Measurements from ENCODE around the gene SEMA3D.
A peak's percentile ranks its signal among the peaks of the same experiment; 100 is the strongest.

DNA sequence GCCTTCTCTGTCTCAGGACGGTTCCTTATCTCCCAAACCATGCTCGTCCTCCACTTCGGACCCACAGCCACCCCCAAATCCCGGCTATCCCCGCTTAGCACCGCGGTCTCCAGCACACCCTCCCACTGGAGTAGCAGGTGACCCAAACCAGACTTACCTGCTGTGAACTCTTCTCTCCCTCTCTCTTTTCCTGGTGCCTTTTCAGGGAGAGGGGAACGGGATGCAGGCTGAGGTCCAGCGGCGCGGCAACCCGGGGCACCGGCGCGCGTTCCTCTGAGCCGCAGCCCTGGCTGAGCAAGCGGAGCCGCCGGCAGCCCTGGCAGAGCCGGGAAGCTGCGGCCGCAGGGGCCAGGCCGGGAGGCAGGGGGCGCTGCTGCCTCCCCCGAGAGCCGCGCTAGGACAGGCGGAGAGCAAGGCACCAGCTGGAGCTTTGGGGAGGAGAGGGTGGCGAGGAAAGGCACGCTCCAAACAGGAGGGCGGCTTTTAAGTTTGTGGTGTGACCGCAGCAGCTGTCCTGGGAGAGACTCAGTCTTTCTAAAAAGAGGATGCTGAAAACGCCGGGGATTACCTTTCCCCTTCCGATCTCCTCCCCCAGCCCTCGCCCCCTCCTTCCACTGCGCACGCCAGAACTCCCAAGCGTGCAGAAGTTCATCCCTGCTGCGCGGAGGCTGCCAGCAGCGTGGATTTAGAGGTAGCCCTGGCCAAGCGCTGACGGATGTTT lies at the start of gene SEMA3D:
- TF ChIP-seq ZNF331 (CRISPR knock-in tag; IDR thresholded peaks at IDR 0.05; ENCODE audit: low read depth) (no peak), EZH2phosphoT487 (IDR thresholded peaks at IDR 0.05; ENCODE audit: unreplicated experiment) (no peak), POLR2AphosphoS5 (IDR thresholded peaks at IDR 0.05; ENCODE audit: low read depth) (no peak; the same call in 1 of the 2 replicates), EZH2 (IDR thresholded peaks at IDR 0.05; ENCODE audit: low read depth, unreplicated experiment) (no peak), REST (IDR thresholded peaks at IDR 0.05; ENCODE audit: unreplicated experiment) (no peak), JUNB (IDR thresholded peaks at IDR 0.05; ENCODE audit: unreplicated experiment) (no peak), CREB1 (CRISPR knock-in tag; IDR thresholded peaks at IDR 0.05; ENCODE audit: low read depth) (no peak), STAT1 (IDR thresholded peaks at IDR 0.05; ENCODE audit: unreplicated experiment) (no peak), ZNF114 (CRISPR knock-in tag; IDR thresholded peaks at IDR 0.05) (no peak), ETS1 (IDR thresholded peaks at IDR 0.05) (no peak), ZNF462 (CRISPR knock-in tag; IDR thresholded peaks at IDR 0.05) (no peak)
- TF ChIP-seq, protein P1, sequence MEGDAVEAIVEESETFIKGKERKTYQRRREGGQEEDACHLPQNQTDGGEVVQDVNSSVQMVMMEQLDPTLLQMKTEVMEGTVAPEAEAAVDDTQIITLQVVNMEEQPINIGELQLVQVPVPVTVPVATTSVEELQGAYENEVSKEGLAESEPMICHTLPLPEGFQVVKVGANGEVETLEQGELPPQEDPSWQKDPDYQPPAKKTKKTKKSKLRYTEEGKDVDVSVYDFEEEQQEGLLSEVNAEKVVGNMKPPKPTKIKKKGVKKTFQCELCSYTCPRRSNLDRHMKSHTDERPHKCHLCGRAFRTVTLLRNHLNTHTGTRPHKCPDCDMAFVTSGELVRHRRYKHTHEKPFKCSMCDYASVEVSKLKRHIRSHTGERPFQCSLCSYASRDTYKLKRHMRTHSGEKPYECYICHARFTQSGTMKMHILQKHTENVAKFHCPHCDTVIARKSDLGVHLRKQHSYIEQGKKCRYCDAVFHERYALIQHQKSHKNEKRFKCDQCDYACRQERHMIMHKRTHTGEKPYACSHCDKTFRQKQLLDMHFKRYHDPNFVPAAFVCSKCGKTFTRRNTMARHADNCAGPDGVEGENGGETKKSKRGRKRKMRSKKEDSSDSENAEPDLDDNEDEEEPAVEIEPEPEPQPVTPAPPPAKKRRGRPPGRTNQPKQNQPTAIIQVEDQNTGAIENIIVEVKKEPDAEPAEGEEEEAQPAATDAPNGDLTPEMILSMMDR (conservative IDR thresholded peaks at IDR 0.05; ENCODE audit: low read depth in 2 of 2): peak; percentile 67 to 89

Data from GM23338 (cell line).